Prostate gland (tissue), 2 donors: ENCODE results near the gene SRPRB. TPM values are rescaled to one million over a fixed set of nuclear protein-coding genes. Genes with fewer than 3 reads are reported as not detected.

ENCODE experiments used
- DNase-seq: peaks from one replicate; pipeline ENCODE4 v3.0.0-alpha.2; 2019; ENCODE audit warnings: low spot score
- H3K27ac ChIP-seq, 2 donors: fragments of 200-600 bp; sonication (generic); 2 replicates each; pipeline ENCODE4 v1.5.1; 2017 to 2019
- H3K27me3 ChIP-seq: fragments of 200-600 bp; sonication (generic); replicated peaks from 2 replicates; pipeline ENCODE4 v1.5.1; 2019; ENCODE audit not compliant: insufficient read depth
- H3K36me3 ChIP-seq, 2 donors: fragments of 200-600 bp; sonication (generic); 1 replicate in 1 of 2; 2 replicates in 1 of 2; pipeline versions ENCODE4 v1.5.1 to v1.8.1; 2017 to 2019
- H3K4me1 ChIP-seq: fragments of 200-600 bp; sonication (generic); replicated peaks from 2 replicates; pipeline ENCODE4 v1.5.1; 2019
- H3K4me3 ChIP-seq, 2 donors: fragments of 200-600 bp; sonication (generic); 2 replicates each; pipeline ENCODE4 v1.5.1; 2017 to 2019
- H3K9me3 ChIP-seq: fragments of 200-600 bp; sonication (generic); 2 replicates; pipeline ENCODE4 v1.5.1; 2017
- POLR2A ChIP-seq: fragments of 450-650 bp; IDR thresholded peaks from one replicate; pipeline ENCODE4 v1.6.1; 2016; ENCODE audit warnings: antibody characterized with exemption, mild to moderate bottlenecking
- POLR2AphosphoS5 ChIP-seq: sonication (generic); formaldehyde crosslinking; IDR thresholded peaks from one replicate; pipeline ENCODE4 v1.6.1; 2017; ENCODE audit warnings: antibody characterized with exemption
- WGBS: methylation state at CpG from one replicate; pipeline ENCODE4 v1.1.5; 2018; 5-methylcytosine and 5-hydroxymethylcytosine counted together
- intact Hi-C: fragments of 100-400 bp; cut with DNase I; formaldehyde crosslinking; loops from one replicate; pipeline ENCODE4 v1.14.2; 2022
- total RNA-seq, 2 donors: library from RNA; depleted of rRNA; stranded (reverse); fragments of >200 nt; gene quantifications; one replicate each; pipeline ENCODE4 v1.1.0, GENCODE V29; 2016
- TF ChIP-seq, protein P1 (sequence below), 4 experiments: fragments of 200-600 bp in 2 of 4; fragments of 450-650 bp in 2 of 4; sonication (generic) in 2 of 4; IDR thresholded peaks; 1 replicate in 3 of 4; 2 replicates in 1 of 4; pipeline ENCODE4 v1.5.1; 2016 to 2019; ENCODE audit warnings: antibody characterized with exemption in 4 of 4, mild to moderate bottlenecking in 2 of 4, moderate library complexity in 2 of 4

Gene SRPRB
- total RNA-seq, 2 donors from 2014 or later = 25.5 to 29.1 TPM

DNA sequence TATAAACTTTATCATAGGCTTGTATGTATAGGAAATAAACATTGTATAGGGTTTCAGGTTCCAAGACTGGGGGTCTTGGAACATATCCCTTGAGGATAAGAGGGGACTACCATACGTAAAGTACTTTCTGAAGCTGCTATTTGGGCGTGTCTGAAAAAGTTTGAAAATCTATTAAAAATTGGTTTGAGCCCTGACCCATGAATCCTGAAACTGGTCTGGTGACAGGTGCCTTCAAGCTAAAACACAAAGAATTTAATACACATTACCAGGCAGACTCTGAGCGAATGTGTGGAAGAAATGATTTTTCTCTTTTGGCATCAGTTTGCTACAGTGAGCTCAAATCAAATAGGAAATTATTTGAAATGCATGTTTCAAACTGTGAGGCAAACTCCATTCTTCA lies 43.1 kb upstream of the SRPRB start:
- TF ChIP-seq POLR2AphosphoS5 = no peak
- TF ChIP-seq POLR2A = no peak
- TF ChIP-seq, protein P1, sequence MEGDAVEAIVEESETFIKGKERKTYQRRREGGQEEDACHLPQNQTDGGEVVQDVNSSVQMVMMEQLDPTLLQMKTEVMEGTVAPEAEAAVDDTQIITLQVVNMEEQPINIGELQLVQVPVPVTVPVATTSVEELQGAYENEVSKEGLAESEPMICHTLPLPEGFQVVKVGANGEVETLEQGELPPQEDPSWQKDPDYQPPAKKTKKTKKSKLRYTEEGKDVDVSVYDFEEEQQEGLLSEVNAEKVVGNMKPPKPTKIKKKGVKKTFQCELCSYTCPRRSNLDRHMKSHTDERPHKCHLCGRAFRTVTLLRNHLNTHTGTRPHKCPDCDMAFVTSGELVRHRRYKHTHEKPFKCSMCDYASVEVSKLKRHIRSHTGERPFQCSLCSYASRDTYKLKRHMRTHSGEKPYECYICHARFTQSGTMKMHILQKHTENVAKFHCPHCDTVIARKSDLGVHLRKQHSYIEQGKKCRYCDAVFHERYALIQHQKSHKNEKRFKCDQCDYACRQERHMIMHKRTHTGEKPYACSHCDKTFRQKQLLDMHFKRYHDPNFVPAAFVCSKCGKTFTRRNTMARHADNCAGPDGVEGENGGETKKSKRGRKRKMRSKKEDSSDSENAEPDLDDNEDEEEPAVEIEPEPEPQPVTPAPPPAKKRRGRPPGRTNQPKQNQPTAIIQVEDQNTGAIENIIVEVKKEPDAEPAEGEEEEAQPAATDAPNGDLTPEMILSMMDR (IDR thresholded peaks at IDR 0.05) = no peak
- Histone ChIP-seq H3K4me3 (no peak overlapping the region), H3K27ac (no peak overlapping the region), H3K9me3 (no peaks in the 10 kb centered on the region), H3K4me1 (no peaks in the 10 kb centered on the region), H3K27me3 (no peaks in the 10 kb centered on the region), H3K36me3 (no peaks in the 10 kb centered on the region)
- WGBS = 97% methylated on average over 3 of the region's 3 CpGs
- DNase-seq = no peak
- intact Hi-C loops = no loop called here

DNA sequence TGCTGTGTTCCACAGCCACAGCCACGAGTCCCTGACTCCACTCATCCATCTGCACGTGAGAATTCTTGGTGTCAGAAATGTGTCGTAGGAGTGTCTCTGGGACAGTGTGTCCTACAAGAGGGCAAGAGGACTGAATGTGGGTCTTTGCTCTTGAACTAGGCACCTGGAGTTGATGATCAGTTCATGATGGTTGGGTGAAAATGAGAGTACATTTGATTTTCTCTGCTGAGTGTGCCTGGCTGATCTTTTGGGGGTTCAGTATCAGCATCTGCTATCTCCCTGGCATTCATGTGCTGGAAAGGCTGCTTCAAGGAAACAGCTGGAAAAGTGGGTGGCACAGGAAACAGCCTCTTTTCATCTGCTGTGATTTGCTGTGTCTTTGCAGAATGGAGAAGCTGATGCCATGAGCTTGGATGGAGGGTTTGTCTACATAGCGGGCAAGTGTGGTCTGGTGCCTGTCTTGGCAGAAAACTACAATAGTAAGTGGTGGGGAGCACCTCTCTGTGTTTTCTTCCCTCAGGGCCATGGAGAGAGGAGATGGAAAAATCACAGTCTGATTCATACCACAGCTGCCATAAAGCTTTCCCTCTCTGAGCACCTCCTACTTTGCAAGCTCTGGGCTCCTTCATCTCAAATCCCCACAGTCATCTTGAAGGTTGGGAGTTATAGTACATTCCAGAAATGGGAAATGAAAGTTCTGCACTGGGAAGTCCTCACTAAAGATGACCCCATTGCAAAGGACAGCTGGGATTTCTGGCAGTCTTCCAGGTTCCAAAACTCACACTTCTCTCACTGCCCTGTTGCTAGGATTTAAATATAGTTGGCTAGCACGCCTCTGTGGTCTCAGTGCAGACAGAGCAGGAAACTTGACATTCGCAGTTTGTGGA lies 41.6 kb upstream of the SRPRB start:
- intact Hi-C loops = no loop called here
- Histone ChIP-seq H3K36me3 (no peaks in the 10 kb centered on the region), H3K4me3 (no peak overlapping the region), H3K9me3 (no peaks in the 10 kb centered on the region), H3K27me3 (no peaks in the 10 kb centered on the region), H3K4me1 (no peaks in the 10 kb centered on the region), H3K27ac (no peak overlapping the region)
- DNase-seq = no peak
- WGBS = 68% methylated on average over 6 of the region's 6 CpGs
- TF ChIP-seq POLR2A = no peak
- TF ChIP-seq, protein P1 (IDR thresholded peaks at IDR 0.05) = no peak
- TF ChIP-seq POLR2AphosphoS5 = no peak

DNA sequence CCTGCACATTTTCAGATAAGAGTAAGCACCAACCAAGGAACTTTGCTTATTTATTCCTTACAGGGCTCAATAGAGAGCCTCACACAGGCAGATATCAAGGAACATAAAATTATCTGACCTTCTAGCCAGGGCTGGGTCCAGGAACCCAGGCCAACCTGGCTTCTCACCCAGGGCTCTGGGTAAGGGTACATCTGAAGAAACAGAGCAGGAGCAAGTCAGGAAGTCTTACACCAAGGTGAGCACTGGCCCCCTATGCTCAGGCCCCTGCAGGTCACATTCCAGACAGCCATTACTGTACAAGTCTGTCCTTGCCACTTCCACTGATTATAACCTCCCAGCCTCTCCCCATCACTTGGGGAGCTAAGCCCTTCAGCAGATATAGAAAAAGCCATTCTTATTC lies 40.4 kb upstream of the SRPRB start:
- no peak for DNase-seq
- H3K36me3 ChIP-seq = no peaks in the 10 kb centered on the region
- intact Hi-C loops = no loop called here
- H3K9me3 ChIP-seq = no peaks in the 10 kb centered on the region
- no peaks in the 10 kb centered on the region for H3K27me3 ChIP-seq
- no peak overlapping the region for H3K27ac ChIP-seq
- no peak overlapping the region for H3K4me3 ChIP-seq
- TF ChIP-seq POLR2AphosphoS5 = no peak
- TF ChIP-seq, protein P1 (IDR thresholded peaks at IDR 0.05) = no peak
- TF ChIP-seq POLR2A = no peak
- no peaks in the 10 kb centered on the region for H3K4me1 ChIP-seq

DNA sequence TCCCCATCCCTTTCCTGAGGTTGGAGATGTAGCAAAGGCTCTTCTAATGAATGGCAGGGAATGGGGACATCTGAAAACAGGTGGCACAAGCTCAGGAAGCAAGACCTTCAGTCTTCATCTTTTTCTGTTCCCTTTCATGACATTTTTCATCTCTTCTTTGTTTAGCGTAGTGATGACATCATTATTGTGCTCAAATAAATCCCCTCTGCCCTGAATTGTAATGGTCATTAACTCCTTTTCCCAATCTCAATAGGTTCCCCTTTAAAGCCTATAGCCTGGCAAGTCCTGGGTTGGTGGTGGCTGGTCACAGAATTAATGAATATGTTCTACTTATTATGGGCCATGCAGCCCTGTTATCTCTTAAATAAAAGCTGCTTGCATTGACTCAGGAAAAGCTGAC lies 38.0 kb upstream of the SRPRB start:
- Histone ChIP-seq H3K4me3 (no peak overlapping the region), H3K9me3 (no peaks in the 10 kb centered on the region), H3K4me1 (no peaks in the 10 kb centered on the region), H3K27ac (no peak overlapping the region), H3K36me3 (no peaks in the 10 kb centered on the region), H3K27me3 (no peaks in the 10 kb centered on the region)
- intact Hi-C loops = no loop called here
- TF ChIP-seq POLR2AphosphoS5 = no peak
- TF ChIP-seq, protein P1 (IDR thresholded peaks at IDR 0.05) = no peak
- TF ChIP-seq POLR2A = no peak
- DNase-seq = no peak
- WGBS = 89% methylated on average over 1 of the region's 1 CpG

DNA sequence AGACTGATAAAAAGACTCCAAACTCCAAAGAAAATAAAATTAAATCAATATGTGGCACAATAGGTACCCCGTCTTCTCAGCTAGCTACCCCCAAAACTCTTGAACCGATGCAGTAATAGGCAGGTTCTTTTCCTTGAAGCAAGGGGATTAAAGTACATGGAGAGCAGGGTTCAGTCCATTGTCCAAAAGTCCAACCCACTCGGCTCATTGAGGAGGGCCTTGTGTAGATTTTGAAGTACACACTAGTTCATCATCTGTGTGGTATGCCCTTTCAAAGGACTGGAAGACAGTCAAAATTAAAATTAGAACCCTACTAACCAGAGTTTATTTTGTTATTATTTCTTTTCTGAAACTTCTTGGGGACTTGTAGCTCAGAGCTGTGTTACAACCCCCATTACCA lies 36.1 kb upstream of the SRPRB start:
- DNase-seq = no peak
- no peaks in the 10 kb centered on the region for H3K27me3 ChIP-seq
- no peaks in the 10 kb centered on the region for H3K9me3 ChIP-seq
- intact Hi-C loops = no loop called here
- H3K4me3 ChIP-seq = no peak overlapping the region
- H3K36me3 ChIP-seq = no peaks in the 10 kb centered on the region
- H3K27ac ChIP-seq = no peak overlapping the region
- TF ChIP-seq, protein P1 (IDR thresholded peaks at IDR 0.05) = no peak
- TF ChIP-seq POLR2A (no peak), POLR2AphosphoS5 (no peak)
- no peaks in the 10 kb centered on the region for H3K4me1 ChIP-seq
- WGBS = 94% methylated on average over 3 of the region's 3 CpGs
